ENCODE measurements around the gene SCG5. TPM values are rescaled to one million over a fixed set of nuclear protein-coding genes. Genes with fewer than 3 reads are reported as not detected.

Gene SCG5
- polyA plus RNA-seq, 1 donor, result 22.2 TPM

DNA sequence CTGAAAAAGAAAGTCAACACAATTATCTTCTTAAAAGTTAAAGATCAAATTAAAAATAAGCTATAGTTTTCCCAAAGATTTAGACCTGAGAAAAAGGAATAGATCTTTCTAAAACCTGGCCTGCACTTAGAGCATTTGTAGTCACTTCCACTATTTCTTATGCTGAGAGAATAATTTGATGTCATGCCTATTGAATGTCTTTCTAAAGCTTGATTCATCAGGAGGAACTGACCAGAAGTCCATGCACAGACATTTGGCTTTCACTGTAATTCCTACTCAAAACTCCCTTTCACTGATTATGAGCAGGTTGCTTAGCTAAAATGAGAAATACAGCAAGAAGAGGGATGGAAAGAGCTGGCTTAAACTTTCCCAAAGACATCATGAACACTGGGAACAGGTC, 80.6 kb downstream of the SCG5 start:
- H3K4me3 ChIP-seq (ENCODE audit: low read length), result no peak overlapping the region
- H3K27me3 ChIP-seq (ENCODE audit: control insufficient read depth, insufficient read depth, low read length), result peaks cover 51% of the 10 kb centered on the region
- peaks cover 5% of the 10 kb centered on the region for H3K4me1 ChIP-seq (ENCODE audit: control insufficient read depth, insufficient read depth, low read length)
- H3K9me3 ChIP-seq (ENCODE audit: control insufficient read depth, low read depth, low read length), result peaks cover 15% of the 10 kb centered on the region
- no peaks in the 10 kb centered on the region for H3K36me3 ChIP-seq (ENCODE audit: control insufficient read depth, insufficient read depth, low read length)
- no peak for DNase-seq
- H3K27ac ChIP-seq (ENCODE audit: low read length), result no peak overlapping the region

DNA sequence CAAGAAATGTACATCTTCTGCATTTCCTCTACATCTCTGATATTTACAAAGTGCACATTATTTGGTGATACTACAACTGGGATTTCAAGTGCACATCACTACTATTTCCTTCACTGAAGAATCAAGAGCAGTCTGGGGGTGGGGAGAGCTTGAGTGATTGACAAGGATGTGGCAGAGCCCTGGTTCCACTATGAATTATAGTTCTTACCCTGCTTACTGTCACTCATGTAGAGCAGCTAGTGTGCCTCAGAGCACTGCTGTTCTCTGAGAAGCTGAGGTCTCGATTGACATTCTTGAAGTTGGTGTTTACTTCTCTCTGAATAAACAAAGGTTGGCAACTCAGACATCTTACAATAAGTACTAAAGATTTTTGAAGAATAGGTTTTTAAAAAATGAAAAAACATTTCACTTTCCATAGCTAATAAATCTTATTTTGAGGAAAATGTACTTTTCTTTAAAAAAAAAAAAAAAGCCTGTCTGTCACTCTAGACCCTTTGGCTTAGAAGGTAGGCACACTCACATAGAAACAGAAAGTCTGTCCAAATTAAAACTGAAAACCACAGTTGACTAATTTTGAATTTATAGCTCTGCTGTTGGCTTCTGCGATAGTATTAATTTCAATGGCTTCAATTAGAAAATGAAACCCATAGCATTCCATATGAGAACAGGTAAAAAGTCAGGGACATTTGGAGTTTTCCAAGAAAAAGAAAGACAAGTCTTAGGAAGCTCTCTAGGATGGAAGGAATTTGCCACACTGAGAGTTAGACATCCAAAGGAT, 81.8 kb downstream of the SCG5 start:
- no CpG with 5 or more reads among the region's 2 CpGs for WGBS (ENCODE audit: insufficient coverage, low lambda C conversion rate)
- Histone ChIP-seq H3K9me3 (ENCODE audit: control insufficient read depth, low read depth, low read length) (peaks cover 8% of the 10 kb centered on the region), H3K4me3 (ENCODE audit: low read length) (no peak overlapping the region), H3K4me1 (ENCODE audit: control insufficient read depth, insufficient read depth, low read length) (peaks cover 5% of the 10 kb centered on the region), H3K27me3 (ENCODE audit: control insufficient read depth, insufficient read depth, low read length) (peaks cover 41% of the 10 kb centered on the region), H3K36me3 (ENCODE audit: control insufficient read depth, insufficient read depth, low read length) (no peaks in the 10 kb centered on the region), H3K27ac (ENCODE audit: low read length) (no peak overlapping the region)
- no peak for DNase-seq

DNA sequence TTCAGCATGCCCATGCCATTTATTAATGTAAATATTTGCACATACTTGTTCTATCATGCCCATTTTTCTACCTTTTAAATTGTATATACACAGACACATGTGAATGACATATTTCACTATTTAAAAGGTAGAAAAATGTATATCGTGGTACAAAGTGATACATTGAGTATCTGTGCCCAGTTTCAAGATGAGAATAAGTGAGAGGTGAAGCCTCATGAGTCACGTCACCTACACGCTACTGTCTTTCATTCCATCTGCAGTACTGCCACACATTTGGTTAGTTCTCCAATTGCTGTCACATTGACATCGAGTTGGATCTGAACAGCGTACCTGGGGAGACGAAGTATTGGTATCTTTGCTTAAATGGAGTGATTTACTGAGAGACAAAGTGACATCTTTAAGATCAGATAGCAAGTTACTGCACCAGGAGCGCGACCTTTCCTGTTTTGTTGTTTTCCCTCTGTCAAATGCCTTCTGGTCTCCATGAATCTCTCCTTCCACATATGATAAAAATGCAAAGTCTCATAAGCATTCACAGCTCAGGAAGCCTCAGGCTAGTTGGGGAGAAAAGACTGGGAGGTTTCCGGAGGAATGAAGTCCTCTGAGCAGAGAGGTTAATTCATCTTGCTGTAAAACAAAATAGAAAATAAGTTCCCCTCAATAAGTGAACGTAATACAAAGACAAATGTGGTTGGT, 88.3 kb downstream of the SCG5 start:
- Histone ChIP-seq H3K4me1 (ENCODE audit: control insufficient read depth, insufficient read depth, low read length) (peaks cover 7% of the 10 kb centered on the region), H3K27ac (ENCODE audit: low read length) (no peak overlapping the region), H3K9me3 (ENCODE audit: control insufficient read depth, low read depth, low read length) (peaks cover 38% of the 10 kb centered on the region), H3K4me3 (ENCODE audit: low read length) (no peak overlapping the region), H3K27me3 (ENCODE audit: control insufficient read depth, insufficient read depth, low read length) (peaks cover 14% of the 10 kb centered on the region), H3K36me3 (ENCODE audit: control insufficient read depth, insufficient read depth, low read length) (no peaks in the 10 kb centered on the region)
- DNase-seq, result no peak
- 70% methylated on average over 2 of the region's 10 CpGs for WGBS (ENCODE audit: insufficient coverage, low lambda C conversion rate)

DNA sequence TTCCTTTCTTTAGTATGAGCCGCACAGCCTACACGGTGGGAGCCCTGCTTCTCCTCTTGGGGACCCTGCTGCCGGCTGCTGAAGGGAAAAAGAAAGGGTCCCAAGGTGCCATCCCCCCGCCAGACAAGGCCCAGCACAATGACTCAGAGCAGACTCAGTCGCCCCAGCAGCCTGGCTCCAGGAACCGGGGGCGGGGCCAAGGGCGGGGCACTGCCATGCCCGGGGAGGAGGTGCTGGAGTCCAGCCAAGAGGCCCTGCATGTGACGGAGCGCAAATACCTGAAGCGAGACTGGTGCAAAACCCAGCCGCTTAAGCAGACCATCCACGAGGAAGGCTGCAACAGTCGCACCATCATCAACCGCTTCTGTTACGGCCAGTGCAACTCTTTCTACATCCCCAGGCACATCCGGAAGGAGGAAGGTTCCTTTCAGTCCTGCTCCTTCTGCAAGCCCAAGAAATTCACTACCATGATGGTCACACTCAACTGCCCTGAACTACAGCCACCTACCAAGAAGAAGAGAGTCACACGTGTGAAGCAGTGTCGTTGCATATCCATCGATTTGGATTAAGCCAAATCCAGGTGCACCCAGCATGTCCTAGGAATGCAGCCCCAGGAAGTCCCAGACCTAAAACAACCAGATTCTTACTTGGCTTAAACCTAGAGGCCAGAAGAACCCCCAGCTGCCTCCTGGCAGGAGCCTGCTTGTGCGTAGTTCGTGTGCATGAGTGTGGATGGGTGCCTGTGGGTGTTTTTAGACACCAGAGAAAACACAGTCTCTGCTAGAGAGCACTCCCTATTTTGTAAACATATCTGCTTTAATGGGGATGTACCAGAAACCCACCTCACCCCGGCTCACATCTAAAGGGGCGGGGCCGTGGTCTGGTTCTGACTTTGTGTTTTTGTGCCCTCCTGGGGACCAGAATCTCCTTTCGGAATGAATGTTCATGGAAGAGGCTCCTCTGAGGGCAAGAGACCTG, 89.5 kb downstream of the SCG5 start:
- peaks cover 7% of the 10 kb centered on the region for H3K4me1 ChIP-seq (ENCODE audit: control insufficient read depth, insufficient read depth, low read length)

DNA sequence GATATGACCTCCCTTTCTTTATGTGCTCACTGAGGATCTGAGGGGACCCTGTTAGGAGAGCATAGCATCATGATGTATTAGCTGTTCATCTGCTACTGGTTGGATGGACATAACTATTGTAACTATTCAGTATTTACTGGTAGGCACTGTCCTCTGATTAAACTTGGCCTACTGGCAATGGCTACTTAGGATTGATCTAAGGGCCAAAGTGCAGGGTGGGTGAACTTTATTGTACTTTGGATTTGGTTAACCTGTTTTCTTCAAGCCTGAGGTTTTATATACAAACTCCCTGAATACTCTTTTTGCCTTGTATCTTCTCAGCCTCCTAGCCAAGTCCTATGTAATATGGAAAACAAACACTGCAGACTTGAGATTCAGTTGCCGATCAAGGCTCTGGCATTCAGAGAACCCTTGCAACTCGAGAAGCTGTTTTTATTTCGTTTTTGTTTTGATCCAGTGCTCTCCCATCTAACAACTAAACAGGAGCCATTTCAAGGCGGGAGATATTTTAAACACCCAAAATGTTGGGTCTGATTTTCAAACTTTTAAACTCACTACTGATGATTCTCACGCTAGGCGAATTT, 91.2 kb downstream of the SCG5 start:
- Histone ChIP-seq H3K4me1 (ENCODE audit: control insufficient read depth, insufficient read depth, low read length) (peaks cover 7% of the 10 kb centered on the region), H3K36me3 (ENCODE audit: control insufficient read depth, insufficient read depth, low read length) (no peaks in the 10 kb centered on the region), H3K27ac (ENCODE audit: low read length) (no peak overlapping the region), H3K4me3 (ENCODE audit: low read length) (no peak overlapping the region), H3K9me3 (ENCODE audit: control insufficient read depth, low read depth, low read length) (peaks cover 38% of the 10 kb centered on the region), H3K27me3 (ENCODE audit: control insufficient read depth, insufficient read depth, low read length) (peaks cover 20% of the 10 kb centered on the region)
- DNase-seq, result no peak
- 88% methylated on average over 4 of the region's 6 CpGs for WGBS (ENCODE audit: insufficient coverage, low lambda C conversion rate)

More for the DNA sequence above, 89.5 kb downstream of the SCG5 start:
- Histone ChIP-seq H3K27ac (ENCODE audit: low read length) (no peak overlapping the region), H3K36me3 (ENCODE audit: control insufficient read depth, insufficient read depth, low read length) (no peaks in the 10 kb centered on the region), H3K9me3 (ENCODE audit: control insufficient read depth, low read depth, low read length) (peaks cover 38% of the 10 kb centered on the region), H3K4me3 (ENCODE audit: low read length) (no peak overlapping the region), H3K27me3 (ENCODE audit: control insufficient read depth, insufficient read depth, low read length) (peaks cover 16% of the 10 kb centered on the region)
- DNase-seq, result peak; percentile 81 to 84
- WGBS (ENCODE audit: insufficient coverage, low lambda C conversion rate), result no CpG with 5 or more reads among the region's 27 CpGs

DNA sequence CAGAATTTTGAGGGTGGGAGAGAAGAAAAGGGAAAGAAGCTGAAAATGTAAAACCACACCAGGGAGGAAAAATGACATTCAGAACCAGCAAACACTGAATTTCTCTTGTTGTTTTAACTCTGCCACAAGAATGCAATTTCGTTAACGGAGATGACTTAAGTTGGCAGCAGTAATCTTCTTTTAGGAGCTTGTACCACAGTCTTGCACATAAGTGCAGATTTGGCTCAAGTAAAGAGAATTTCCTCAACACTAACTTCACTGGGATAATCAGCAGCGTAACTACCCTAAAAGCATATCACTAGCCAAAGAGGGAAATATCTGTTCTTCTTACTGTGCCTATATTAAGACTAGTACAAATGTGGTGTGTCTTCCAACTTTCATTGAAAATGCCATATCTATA, 91.8 kb downstream of the SCG5 start:
- DNase-seq, result no peak
- Histone ChIP-seq H3K4me3 (ENCODE audit: low read length) (no peak overlapping the region), H3K27ac (ENCODE audit: low read length) (no peak overlapping the region), H3K36me3 (ENCODE audit: control insufficient read depth, insufficient read depth, low read length) (no peaks in the 10 kb centered on the region), H3K4me1 (ENCODE audit: control insufficient read depth, insufficient read depth, low read length) (peaks cover 7% of the 10 kb centered on the region), H3K27me3 (ENCODE audit: control insufficient read depth, insufficient read depth, low read length) (peaks cover 20% of the 10 kb centered on the region), H3K9me3 (ENCODE audit: control insufficient read depth, low read depth, low read length) (peaks cover 38% of the 10 kb centered on the region)
- no CpG with 5 or more reads among the region's 3 CpGs for WGBS (ENCODE audit: insufficient coverage, low lambda C conversion rate)

DNA sequence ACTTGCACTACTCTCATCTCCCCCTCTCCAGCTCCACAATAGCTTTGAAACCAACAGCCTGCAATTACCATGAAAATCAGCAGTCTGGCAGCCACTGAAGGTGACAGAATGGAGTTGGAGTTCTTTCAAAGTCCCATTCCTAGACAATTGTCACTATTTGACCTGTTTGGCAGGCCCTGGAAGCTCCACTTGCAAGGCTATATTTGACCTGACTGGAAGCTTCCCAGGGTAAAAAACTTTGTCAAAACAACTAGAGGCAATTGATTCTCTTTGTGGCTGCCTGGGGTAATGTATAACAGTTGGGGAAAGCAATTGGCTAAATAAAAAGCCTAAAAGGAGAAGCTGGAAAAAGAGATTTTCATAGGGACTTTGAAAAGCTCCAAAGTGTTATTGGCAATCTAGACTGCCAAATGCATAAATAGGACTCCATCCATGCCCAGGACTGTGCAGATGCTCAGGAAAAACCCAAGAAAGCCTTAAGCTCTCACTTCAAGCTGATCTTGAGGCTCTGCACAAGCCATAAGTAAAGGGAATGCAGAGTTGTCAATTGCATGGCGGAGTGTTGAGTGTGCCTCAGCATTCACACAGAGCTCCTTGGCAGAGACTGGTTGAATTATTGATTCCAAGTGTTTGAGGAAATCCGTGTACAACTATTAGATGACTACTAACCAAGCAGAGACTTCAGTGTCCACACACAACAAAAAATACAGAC, 94.6 kb downstream of the SCG5 start:
- no peak for DNase-seq
- WGBS (ENCODE audit: insufficient coverage, low lambda C conversion rate), result 100% methylated on average over 1 of the region's 2 CpGs
- H3K4me3 ChIP-seq (ENCODE audit: low read length), result no peak overlapping the region
- peaks cover 17% of the 10 kb centered on the region for H3K27me3 ChIP-seq (ENCODE audit: control insufficient read depth, insufficient read depth, low read length)
- peaks cover 32% of the 10 kb centered on the region for H3K9me3 ChIP-seq (ENCODE audit: control insufficient read depth, low read depth, low read length)
- no peaks in the 10 kb centered on the region for H3K36me3 ChIP-seq (ENCODE audit: control insufficient read depth, insufficient read depth, low read length)
- no peak overlapping the region for H3K27ac ChIP-seq (ENCODE audit: low read length)
- no peaks in the 10 kb centered on the region for H3K4me1 ChIP-seq (ENCODE audit: control insufficient read depth, insufficient read depth, low read length)

DNA sequence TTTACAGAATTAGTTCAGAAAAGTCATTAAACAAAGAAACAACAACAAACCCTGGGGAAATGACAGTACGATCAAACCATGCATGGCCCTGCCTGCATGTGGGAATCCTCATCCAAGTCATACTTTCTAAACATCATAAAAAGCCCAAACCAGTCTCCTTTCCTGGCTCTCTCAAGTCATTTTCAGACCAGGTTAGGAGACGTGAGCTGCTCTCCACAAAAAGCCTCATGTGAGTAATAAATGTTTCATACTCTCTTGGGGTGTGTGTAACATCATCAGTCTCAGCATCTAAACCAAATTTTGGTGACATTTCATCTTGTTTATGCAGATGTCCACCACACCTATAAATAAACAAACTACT, 95.2 kb downstream of the SCG5 start:
- H3K4me1 ChIP-seq (ENCODE audit: control insufficient read depth, insufficient read depth, low read length), result no peaks in the 10 kb centered on the region
- no peaks in the 10 kb centered on the region for H3K36me3 ChIP-seq (ENCODE audit: control insufficient read depth, insufficient read depth, low read length)
- DNase-seq, result no peak
- H3K27me3 ChIP-seq (ENCODE audit: control insufficient read depth, insufficient read depth, low read length), result peaks cover 16% of the 10 kb centered on the region
- no CpG with 5 or more reads among the region's 2 CpGs for WGBS (ENCODE audit: insufficient coverage, low lambda C conversion rate)
- H3K4me3 ChIP-seq (ENCODE audit: low read length), result no peak overlapping the region
- peaks cover 27% of the 10 kb centered on the region for H3K9me3 ChIP-seq (ENCODE audit: control insufficient read depth, low read depth, low read length)
- no peak overlapping the region for H3K27ac ChIP-seq (ENCODE audit: low read length)

DNA sequence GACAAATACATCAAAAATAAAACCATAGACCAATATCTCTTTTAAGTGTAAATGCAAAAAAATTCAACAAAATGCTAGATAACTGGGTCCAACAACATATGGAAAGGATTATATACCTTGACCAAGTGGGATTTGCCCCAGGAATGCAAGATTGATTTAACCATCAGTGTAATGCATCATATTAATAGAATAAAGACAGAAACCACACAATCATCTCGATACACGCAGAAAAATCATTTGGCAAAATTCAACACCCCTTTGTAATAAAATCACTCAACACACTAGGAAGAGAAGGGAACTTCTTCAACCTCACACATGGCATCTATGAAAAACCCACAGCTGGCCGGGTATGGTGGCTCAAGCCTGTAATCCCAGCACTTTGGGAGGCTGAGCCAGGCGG, 95.8 kb downstream of the SCG5 start:
- WGBS (ENCODE audit: insufficient coverage, low lambda C conversion rate), result no CpG with 5 or more reads among the region's 4 CpGs
- H3K4me1 ChIP-seq (ENCODE audit: control insufficient read depth, insufficient read depth, low read length), result no peaks in the 10 kb centered on the region
- peaks cover 12% of the 10 kb centered on the region for H3K27me3 ChIP-seq (ENCODE audit: control insufficient read depth, insufficient read depth, low read length)

More for the DNA sequence above, 95.8 kb downstream of the SCG5 start:
- no peak overlapping the region for H3K4me3 ChIP-seq (ENCODE audit: low read length)
- DNase-seq, result no peak
- no peak overlapping the region for H3K27ac ChIP-seq (ENCODE audit: low read length)
- H3K36me3 ChIP-seq (ENCODE audit: control insufficient read depth, insufficient read depth, low read length), result no peaks in the 10 kb centered on the region
- H3K9me3 ChIP-seq (ENCODE audit: control insufficient read depth, low read depth, low read length), result peaks cover 20% of the 10 kb centered on the region
